ENCODE measurements around the gene MKLN1.

DNA sequence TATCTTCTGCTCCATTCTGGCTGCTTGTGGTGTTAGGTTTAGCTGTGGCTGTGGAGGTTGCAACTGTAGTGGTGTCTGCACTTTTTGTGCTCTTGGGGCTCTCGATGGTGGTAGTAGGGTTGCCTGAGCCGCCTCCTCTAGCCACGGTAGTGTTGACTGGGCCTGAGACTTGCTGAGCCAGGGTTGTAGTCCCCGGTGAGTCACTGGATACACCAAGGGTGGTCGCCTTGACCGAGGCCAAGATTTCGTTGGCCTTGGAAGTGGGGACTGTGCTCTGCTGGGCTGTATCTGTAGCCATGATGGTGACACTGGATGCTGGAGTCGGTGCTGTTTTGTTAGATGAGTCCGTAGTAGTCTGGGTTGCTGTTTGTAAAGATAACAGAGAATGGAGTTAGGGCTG lies 183.4 kb downstream of the MKLN1 start:
- TF ChIP-seq SP1 (IDR thresholded peaks at IDR 0.05) (no peak), YY1 (IDR thresholded peaks at IDR 0.05) (no peak), JUND (IDR thresholded peaks at IDR 0.05) (no peak), GABPA (IDR thresholded peaks at IDR 0.05 in 1 of 2, conservative IDR thresholded peaks at IDR 0.05 in 1 of 2) (no peak), EGR1 (IDR thresholded peaks at IDR 0.05; ENCODE audit: low read depth in 2 of 2) (no peak)
- TF ChIP-seq, protein P1, sequence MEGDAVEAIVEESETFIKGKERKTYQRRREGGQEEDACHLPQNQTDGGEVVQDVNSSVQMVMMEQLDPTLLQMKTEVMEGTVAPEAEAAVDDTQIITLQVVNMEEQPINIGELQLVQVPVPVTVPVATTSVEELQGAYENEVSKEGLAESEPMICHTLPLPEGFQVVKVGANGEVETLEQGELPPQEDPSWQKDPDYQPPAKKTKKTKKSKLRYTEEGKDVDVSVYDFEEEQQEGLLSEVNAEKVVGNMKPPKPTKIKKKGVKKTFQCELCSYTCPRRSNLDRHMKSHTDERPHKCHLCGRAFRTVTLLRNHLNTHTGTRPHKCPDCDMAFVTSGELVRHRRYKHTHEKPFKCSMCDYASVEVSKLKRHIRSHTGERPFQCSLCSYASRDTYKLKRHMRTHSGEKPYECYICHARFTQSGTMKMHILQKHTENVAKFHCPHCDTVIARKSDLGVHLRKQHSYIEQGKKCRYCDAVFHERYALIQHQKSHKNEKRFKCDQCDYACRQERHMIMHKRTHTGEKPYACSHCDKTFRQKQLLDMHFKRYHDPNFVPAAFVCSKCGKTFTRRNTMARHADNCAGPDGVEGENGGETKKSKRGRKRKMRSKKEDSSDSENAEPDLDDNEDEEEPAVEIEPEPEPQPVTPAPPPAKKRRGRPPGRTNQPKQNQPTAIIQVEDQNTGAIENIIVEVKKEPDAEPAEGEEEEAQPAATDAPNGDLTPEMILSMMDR (IDR thresholded peaks at IDR 0.05; ENCODE audit: low read depth, low read length, missing input control): no peak
- TF ChIP-seq, protein P2, sequence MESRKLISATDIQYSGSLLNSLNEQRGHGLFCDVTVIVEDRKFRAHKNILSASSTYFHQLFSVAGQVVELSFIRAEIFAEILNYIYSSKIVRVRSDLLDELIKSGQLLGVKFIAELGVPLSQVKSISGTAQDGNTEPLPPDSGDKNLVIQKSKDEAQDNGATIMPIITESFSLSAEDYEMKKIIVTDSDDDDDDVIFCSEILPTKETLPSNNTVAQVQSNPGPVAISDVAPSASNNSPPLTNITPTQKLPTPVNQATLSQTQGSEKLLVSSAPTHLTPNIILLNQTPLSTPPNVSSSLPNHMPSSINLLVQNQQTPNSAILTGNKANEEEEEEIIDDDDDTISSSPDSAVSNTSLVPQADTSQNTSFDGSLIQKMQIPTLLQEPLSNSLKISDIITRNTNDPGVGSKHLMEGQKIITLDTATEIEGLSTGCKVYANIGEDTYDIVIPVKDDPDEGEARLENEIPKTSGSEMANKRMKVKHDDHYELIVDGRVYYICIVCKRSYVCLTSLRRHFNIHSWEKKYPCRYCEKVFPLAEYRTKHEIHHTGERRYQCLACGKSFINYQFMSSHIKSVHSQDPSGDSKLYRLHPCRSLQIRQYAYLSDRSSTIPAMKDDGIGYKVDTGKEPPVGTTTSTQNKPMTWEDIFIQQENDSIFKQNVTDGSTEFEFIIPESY (IDR thresholded peaks at IDR 0.05): no peak
